NCI-H187 (cell line): ENCODE measurements around the gene COL5A3.
"Not testable (repeated sequence)": the region's sequence is repeated elsewhere in the genome, so short reads cannot be mapped to it uniquely, and the experiment has no call there.

Experiments used
- DNase-seq, 2 experiments: peaks; one replicate each; lab custom pipeline; 2025; lab: John Stamatoyannopoulos, UW

The COL5A3 gene

DNA sequence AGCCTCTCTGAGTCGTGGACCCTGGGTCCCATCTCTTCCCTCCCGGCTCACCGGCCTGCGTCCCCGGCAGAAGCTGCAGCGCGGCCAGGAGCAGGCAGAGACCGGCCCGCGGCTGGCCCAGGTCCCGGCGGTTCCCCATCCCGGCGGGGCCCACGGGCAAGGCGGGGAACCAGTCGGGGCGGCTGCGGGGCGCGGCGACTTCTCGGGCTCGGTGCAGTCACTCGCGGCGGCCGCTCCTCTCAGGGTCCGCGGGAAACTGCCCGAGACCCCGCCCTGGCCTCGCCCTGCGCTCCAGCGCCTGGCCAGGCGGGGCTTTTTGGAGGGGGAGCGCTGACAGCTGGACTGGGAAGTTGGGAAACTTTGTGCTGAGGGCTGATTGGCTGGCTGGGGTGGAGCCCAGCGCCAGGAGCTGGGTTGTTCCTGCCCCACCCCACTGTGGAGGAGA is at the start of gene COL5A3:
Gene COL5A3, minus strand, starts transcription at position 258 of the 445 bp plus-strand sequence. Its CDS starts 119 bp downstream, at position 139.
- no peak for DNase-seq

DNA sequence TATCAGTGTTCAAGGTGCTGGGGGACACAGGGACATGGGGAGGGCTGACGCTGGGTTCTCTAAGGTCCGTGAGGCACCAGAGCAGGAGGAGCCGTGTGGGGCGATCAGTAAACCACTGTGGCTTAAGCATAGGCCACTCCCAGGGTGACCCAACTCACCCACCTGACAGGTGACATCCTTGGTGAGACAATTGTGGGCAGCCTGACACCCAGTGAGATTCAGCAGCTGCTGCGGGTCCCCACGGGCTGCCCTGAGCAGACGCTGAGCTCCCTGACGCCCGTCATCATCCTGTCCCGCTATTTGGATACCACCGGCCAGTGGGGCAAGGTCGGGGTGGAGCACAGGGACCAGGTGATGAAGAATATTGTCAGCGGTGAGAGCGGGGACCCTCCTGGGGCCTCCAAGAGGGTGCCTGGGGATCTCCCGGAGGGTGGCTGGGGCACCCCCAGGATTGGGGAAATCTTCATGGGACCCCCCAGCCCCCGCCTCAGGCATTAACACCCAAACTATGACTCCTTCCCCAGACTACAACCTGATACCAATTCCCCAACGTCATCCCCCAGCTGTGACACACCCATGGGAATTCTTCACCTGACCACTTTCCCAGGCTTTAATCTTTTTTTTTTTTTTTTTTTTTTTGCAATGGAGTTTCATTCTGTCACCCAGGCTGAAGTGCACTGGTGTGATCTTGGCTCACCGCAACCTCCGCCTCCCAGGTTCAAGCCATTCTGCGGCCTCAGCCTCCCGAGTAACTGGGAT is 42.5 kb upstream of the COL5A3 start:
- no peak for DNase-seq

DNA sequence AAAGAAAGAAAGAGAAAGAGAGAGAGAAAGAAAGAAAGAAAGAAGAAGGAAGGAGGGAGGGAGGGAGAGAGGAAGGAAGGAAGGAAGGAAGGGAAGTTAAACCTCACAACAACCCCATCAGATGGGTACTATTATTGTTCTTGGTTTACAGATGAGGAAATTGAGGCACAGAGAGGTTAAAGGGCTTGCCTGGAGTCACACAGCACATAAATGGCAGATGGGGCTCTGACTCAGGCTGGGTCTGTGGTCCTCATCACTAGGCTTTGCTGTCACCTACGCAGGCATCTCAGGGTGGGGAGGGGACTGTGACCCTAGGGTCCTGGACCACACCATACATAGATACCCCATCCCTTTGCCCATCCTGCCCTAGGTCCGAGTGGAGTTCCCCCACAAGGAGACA is 39.3 kb upstream of the COL5A3 start:
- no peak for DNase-seq

DNA sequence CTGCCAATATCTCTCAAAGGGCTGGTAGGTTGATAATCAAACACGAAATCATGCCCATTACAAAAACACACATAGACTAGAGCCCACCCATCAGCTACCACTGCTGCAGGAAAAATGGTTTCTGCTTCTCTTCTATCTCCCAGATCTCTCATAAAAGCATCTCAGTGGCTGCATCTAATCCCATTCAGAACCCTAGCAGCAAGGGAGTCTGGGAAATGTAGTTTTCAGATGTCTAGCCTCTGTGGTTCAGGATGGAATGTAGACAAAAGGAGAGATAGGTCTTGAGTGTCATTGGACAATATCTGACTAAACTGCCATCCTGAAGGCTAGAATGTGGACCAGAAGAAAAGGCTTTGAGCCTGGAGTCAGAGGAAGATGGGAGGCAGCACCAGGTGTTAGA is 35.1 kb upstream of the COL5A3 start:
- no peak for DNase-seq

DNA sequence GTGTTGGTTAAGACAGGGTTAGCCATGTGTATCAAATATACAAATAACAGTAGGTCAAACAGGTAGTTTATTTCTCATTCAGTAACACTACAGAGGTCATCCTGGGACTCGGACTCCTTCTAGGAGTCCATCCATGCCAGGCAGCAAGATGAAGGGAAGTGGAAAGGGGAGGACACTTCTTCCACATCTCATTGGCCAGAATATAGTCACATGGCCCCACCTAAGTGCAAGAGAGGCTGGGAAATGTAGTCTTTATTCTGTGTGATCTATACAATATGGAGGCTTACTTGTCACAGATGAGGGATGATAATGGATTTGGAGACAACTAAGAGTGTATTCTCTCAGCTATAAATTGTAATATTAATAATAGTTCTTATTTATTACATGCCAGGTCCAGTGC is 34.1 kb upstream of the COL5A3 start:
- no peak for DNase-seq

DNA sequence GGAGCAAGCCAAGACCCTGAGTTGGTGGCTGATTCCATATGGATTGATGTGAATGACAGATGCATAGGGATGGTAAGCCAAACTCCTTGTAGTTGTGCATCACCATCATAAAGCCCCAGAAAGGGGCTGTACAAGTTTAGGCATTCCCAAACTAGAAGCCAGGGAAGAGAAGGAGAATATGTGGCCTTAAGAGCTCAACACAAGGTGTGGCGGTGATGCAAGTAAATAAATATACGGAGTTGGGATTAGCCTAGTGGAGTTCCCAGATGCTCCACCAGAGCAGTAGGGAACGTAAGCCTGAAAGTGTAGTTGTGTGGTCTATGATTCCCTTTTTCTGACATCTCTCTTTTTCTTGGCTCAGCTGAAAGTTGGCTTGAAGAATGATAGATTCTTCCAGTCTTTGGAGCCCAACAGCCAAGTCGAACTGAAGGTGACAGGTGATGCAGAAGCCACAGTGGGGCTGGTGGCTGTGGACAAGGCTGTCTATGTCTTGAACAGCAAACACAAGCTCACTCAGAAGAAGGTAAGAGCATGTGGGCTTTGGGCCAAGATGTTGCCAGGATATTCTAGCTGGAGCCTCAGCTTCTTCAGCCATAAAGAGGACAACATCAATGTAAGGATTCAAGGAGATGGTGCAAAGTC is 33.1 kb upstream of the COL5A3 start:
- DNase-seq: no peak

DNA sequence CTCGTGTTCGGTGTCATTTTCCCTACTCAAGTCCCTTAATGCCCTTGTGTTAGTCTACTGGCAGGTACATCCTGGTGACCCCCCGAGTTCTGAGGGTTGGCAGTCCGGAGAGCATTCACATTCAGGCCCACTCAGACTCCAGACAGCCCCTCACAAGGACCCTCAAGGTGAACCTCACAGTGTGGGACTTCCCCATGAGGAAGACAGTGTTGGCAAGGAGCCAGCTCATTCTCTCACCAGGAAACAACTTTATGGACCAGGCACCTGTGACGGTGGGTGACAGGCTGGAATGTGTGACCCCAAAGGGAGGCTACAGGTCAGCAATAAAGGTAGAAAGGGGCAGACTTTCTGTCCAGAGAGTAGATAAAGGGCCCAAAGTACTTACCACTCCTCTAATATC is 27.5 kb upstream of the COL5A3 start:
- DNase-seq: no peak

DNA sequence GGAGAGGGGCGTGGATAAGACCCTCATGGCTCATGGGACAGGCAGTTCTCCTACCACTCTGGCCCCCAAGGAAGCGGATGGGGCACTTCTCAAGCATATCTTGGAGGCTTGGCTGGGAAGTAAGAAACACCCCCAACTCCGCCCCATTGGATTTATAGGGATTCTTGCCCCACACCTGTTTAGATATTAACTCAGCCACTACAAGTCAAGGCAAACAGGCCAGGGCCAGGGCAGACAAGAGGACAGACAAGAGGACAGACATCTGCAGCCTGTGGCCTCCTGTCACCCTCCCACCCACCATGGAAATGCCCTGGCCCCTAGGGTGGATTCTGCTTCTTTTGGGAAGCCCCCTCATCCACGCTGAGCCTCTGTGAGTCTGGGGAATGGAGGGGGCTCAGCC is 27.1 kb upstream of the COL5A3 start:
- DNase-seq: no peak

DNA sequence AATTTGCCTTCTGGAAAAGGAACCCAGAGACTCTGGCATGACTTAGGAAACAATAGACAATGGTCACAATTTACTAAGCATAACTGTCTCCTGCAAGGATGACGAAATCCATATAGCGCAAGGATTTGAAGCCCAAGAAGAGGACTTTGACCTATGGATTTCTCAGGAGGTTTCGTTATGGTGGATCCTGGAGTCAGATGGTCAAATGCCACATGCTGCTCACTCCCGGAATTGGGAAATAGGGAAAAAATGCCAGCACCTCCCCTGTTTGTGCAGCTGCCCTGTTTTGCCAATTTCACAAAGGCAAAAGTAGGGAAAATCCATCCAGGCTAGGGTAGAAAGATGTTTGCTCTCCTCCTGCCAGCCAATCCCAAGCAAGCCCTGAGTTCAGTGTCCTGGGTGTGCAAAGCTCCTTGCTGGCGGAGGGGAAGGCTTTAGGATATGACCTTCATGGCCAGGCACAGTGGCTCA is 26.3 kb upstream of the COL5A3 start:
- no peak for DNase-seq

DNA sequence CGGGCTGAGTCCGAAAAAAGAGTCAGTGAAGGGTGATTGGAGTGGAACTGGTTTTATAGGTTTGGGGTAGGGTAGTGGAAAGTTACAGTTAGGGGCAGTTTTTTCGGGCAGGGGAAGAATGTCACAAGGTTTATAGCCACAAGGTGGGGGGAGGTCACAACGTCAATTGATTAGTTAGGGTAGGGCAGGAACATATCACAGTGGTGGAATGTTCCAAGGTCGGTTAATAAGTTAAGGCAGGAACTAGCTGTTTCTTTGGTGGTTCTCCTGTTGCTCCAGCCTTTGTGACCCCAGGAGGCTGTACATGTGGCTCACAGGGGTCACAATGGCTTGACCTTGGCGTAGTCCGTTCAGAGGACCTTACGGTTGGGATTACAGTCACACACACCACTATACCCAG is 23.3 kb upstream of the COL5A3 start:
- no peak for DNase-seq

DNA sequence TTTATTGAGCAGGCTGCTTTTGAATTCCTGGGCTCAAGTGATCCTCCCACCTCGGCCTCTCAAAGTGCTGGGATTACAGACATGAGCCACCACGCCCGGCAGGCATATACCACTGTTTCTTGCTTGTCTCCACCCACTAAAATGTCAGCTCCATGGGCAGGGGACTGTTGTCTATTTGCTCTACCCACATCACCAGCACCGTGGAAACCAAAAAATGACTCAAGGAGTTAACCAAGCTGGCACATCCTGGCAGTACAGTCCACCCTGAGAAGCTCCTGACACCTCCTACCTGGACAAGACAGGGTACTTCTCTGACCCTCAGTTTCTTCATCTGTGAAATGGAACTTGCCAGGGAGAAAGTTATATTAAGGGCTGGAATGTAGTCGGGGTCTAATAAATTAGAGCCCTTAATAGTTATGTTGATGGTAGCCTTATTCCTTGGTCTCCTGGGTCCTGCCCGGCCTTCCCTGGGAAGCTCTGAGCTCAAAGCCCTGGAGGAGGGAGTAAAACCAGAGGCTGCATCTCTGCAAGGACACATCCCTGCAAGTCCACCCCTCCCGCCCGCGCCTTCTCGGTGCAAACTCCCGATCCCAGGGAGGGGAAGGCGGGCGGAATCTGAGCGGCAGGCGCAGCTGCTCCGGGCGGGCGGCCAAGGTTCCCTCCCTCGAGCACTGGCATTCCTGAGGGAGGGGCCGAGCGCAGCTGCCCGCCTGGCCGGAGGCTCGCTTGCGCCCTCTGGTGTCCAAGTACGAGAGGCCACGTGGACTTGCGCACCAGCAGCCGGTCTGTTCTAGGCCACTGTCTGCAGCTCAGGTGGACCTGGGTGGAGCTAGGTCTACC is 17.1 kb upstream of the COL5A3 start:
- peak; percentile 26 to 52 for DNase-seq

DNA sequence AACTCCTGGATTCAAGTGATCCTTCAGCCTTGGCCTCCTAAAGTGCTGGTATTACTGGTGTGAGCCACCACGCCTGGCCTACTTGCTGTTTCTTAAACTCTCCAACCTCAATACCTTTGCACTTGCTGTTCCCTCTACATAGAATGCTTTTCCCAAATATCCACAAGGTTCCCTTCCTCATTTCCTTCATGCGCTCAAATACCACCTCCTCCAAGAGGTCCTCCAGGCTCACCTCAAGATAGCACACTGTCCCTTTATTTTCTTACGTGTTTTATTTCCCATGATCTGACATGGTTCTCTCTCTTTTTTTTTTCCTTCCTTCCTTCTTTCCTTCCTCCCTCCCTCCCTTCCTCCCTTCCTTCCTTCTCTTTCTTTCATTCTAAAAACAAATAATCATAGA is 16.4 kb upstream of the COL5A3 start:
- DNase-seq: no peak

DNA sequence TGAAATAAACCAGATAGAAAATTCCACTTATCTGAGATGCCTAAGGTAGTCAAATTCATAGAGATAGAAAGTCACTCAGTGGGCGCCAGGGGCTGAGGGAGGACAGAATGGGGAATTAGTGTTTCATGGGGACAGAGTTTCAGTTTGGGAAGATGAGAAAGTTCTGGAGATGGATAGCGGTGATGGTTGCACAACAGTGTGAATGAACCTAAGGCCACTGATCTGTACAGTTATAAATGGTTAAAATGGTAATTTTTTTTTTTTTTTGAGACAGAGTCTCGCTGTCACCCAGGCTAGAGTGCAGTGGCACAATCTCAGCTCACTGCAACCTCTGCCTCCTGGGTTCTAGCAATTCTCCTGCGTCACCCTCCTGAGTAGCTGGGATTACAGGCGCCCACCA is 12.8 kb upstream of the COL5A3 start:
- not testable (repeated sequence) for DNase-seq

DNA sequence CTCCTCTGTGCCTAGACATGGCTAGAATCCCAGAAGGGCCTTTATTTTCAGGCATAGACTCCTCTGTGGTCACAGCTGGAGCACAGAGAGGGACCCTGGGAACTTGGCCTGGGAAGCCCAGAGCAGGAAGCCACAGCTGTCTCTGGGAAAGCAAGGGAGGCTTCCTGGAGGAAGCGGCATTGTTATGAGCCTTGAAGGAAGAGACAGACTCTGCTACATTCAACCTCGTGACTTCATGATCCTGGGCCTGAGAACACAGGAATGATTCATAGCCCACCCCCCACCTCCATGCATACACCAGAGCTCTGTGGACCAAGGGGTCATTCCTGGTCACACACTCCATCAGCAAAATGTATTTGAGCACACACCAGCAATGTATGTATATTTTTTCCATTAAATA is 11.6 kb upstream of the COL5A3 start:
- DNase-seq: no peak

DNA sequence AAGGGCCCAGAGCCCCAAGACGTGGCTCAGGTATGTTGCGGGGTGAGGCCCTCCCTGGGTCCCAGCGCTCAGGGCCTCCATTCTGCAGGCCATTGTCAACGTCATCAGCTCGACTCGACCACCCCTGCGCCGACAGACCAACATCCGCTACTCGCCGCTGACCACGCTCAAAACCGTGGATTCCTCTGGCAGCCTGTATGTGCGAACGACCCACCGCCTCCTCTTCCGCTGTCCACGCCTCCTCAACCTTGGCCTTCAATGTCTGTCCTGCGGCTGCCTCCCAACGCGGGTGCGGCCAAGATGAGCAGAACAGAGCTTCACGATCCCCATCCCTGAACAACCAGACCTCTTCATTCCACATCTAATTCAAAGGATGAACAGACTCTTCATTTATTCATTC is 11.1 kb upstream of the COL5A3 start:
- DNase-seq: no peak

DNA sequence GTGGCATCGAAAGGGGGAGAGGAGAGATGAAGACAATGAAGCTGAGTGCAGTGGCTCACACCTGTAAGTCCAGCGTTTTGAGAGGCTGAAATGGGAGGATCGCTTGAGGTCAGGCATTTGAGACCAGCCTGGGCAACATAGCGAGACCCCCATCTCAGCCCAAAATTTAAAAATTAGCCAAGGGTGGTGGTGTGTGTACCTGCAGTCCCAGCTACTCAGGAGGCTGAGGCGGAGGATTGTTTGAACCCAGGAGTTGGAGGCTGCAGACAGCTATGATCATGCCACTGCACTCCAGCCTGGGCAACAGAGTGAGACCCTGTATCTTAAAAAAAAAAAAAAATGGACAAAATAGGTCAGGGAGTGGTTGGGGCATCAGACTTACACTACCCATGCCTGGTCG is 10.5 kb upstream of the COL5A3 start:
- no peak for DNase-seq

DNA sequence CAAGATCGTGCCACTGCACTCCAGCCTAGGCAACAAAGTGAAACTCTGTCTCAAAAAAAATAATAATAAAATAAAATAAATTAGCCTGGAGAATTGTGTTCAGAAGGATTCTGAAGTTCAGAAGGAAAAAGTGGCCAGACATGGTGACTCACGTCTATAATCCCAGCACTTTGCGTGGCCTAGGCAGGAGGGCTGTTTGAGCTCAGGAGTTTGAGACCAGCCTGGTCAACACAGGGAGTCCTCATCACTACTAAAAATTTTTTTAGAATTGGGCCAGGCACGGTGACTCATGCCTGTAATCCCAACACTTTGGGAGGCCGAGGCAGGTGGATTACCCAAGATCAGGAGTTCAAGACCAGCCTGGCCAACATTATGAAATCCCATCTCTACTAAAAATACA is 8.9 kb upstream of the COL5A3 start:
- DNase-seq: no peak

DNA sequence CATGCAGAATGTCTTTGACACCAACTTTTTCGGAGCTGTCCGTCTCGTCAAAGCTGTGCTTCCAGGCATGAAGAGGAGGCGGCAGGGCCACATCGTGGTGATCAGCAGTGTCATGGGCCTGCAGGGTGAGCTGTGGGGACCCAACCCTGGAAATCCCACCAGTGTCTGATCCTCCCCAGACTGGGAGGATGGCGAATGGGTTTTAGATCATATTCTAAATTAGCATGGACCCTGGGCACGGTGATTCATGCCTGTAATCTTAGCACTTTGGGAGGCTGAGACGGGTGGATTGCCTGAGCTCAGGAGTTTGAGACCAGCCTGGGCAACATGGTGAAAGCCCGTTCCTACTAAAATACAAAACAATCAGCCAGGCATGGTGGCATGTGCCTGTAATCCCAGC is 8.5 kb upstream of the COL5A3 start:
- no peak for DNase-seq

DNA sequence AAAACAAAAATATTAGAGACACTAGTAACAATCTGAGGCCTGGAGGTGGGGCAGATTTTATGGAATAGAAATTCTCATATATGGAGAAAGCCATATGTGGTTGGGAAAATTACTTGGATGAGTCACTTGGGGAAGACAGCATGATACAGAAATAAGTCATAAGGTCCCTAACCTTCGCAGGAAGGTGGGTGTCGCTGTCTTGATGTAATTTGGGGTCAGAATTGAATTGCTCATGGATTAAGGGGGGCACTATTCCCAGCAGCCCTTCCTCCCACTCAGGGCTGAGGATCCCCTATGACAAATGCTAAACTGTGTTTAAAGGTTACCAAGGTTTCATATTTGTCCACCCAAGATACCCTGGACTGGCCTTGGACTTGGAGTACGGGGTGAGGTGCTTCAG is 8.0 kb upstream of the COL5A3 start:
- no peak for DNase-seq

DNA sequence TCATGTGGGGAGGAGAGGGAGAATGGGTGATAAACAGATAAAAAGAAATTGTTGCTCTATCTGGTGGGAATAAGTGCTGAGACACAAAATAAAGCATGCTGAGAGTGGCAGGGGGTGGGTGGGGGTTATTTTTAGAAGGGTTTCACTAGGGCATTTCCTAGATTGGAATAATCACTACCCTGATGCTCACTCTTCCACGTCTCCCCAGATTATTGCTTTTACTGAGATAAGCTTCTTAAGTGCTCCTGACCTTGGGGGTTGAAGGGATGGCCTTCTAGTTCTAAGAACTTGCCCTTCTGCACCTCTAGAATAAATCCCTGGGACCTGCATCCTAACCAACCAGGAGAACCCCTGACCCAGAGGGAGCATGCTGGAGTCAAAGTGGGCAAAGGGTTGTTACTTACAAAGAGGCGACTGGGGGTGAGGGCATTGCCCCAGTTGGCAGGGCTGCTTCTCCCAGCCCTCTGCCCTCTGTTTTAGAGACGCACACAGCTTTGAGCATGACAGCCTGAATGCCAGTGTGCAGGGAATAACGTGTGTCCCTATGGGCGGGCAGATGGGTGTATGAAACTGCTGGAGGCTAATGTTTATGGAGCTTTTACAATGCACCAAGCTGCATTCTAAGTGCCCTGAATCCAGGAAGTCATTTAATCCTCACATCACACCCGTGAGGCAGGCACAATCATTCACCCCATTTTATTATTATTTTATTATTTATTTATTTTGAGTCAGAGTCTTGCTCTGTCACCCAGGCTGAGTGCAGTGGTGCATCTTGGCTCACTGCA is 3.7 kb upstream of the COL5A3 start:
- DNase-seq: no peak

DNA sequence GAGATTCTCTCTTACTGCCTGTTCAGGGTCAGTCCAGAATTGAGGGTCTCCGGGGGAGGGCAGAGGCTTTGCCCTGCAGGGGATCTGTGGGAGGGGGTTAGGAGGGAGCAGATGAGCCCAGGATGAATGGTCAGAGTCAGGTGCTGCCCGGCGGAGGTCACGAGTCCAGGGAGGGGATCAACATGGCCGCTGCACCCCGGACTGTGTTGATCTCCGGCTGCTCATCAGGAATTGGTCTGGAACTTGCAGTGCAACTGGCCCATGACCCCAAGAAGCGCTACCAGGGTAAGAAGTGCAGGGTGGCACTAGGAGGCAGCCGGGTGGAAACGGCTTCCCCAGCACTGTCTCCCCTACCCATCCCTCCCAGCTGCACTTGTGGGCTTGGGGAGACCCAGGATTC is 3.0 kb upstream of the COL5A3 start, which contains the start of gene RDH8:
Gene RDH8, plus strand, starts transcription at position 168 of the 400 bp plus-strand sequence. Its CDS starts 15 bp downstream, at position 183.
- DNase-seq: no peak

DNA sequence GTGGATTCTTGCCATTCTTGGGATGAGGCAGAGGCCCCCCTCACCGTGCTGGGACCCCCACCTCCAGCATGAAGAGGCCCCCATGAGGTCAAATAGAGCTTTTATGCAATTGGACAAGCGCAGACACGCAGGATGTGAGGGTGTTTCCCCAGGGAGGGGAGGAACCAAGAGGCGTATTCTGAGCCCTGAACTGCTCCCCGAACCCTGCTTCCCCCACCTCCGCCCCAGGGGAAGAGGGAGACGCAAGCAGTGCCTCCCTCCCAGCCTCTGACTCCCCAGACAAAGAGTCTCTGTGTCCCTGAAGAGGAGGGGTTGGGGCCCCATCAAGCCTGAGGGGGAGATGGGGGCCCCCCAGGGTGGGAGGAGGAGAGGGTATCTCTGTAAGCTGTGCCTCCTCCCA is 1.7 kb upstream of the COL5A3 start:
- no peak for DNase-seq
